ENCODE data around the gene SNN. TPM values are rescaled to one million over a fixed set of nuclear protein-coding genes. Genes with fewer than 3 reads are reported as not detected.

Gene SNN
- total RNA-seq, 1 donor from 2014 or later: 4.4 TPM

DNA sequence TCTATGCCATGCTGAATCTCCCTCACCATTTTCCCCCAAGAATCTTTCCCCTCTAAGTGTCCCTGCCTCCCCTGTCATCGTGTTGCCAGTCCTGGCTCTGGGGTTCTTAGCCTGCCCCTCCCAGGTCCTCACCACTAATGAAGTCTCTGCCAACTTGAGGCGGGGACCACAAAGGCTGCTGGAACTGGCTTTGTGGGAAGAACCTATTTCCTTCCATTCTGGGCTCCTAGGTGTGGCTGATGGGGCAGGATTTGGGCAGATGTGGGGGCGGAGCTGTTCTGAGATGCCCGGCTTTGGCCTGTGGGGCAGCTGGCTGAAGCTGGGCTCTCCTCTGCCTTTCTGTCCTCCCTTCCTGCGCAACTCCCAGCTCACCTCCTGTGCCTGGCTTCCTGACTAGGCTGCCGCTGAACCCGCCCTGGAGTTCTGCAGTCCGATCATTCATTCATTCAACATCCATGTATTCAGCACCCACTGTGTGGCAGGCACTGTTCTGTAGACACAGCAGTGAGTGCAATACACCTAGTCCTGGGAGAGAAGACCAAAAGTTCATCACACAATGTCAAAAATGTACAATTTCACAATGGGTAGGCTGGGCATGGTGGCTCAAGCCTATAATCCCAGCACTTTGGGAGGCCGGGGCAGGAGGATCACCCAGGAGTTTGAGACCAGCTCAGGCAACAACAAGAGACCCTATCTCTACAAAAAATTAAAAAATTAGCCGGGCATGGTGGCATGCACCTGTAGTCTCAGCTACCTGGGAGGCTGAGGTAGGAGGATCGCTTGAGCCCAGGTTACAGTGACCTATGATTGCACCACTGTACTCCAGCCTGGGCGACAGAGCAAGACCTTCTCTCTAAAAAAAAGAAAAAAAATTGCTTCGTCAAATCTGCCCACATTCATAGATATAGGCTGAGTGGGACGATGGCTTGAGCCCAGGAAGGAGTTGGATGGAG, 1.9 kb upstream of the SNN start:
- ATAC-seq: no peak
- no peak for DNase-seq (ENCODE audit: low spot score)

GRCh38 chr16:11667221-11667823, 933 bp upstream of the SNN start:
- DNase-seq (ENCODE audit: low spot score): no peak
- no peak for ATAC-seq

DNA sequence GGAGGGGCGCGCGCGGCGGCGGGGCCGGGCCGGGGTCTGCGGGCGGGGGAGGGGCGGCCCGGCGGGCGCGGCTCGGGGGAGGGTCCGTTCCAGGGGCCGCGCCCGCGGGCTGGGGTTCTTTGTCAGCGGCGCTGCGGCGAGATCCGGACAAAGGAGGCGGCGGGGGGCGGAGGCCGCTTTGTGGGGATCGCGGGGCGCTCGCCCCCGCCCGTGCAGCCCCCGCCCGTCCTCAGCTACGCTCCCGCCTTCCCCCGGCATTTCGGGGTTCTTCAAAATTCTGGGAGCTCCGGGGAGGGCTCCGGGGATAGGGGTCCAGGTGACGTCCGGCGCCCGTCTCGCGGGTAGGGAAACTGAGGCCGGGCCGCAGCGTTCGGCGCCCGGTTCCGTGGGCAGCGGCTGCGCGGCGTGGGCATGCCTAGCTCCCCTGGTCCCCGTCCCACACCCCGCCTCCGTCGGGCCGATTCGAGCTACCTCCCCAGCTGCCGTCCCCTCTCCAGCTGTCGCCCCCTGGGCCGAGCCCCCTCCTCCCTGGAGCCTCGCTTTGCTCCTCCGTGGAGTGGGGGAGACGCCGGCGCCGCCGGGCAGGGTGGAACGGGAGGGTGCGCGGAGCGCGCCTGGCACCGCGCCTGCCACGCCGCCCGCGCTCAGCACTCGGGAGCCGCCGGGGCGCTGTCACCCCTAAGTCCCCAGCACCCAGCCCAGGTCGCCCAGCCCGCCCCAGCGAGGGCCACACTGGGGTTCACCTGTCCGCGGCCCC, 546 bp downstream of the SNN start:
- DNase-seq (ENCODE audit: low spot score) (no peak), ATAC-seq (no peak)

DNA sequence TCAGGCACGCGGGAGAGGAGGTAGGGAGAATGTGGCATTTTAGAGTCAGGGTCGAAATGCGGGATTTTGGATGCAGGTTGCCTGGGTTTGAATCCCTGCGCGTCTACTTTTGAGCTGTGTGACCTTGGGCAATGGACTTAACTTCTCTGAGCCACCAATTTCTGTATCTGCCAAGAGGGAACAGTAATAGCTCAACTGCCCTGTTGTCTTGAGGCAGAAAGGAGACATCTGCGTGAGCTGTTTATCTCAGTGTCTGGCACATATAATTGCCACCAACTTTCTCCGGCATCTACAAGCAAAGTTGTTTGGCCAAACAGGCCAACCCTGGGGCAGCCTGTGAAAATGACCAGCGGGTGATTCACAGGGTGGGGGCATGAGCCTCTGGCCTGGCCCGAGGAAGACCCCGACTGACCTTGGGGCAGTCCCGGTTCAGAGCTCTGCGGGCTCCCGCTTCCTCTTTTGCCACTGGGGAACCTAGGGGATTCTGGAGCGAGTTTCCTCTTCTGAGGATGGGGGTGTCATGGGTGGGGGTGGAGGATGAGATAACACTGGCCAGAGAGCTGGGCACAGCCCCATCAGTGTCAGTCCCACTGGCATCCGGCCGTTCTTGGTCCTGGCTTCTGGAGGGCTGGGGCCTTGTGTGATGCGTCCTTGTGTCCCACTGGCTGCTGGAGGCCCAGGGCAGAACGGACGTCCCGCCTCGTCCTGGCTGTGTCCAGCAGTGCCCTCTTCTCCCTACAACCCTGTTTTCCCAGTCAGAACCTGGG, 1.3 kb downstream of the SNN start:
- ATAC-seq: peak; percentile 7
- DNase-seq (ENCODE audit: low spot score): no peak

DNA sequence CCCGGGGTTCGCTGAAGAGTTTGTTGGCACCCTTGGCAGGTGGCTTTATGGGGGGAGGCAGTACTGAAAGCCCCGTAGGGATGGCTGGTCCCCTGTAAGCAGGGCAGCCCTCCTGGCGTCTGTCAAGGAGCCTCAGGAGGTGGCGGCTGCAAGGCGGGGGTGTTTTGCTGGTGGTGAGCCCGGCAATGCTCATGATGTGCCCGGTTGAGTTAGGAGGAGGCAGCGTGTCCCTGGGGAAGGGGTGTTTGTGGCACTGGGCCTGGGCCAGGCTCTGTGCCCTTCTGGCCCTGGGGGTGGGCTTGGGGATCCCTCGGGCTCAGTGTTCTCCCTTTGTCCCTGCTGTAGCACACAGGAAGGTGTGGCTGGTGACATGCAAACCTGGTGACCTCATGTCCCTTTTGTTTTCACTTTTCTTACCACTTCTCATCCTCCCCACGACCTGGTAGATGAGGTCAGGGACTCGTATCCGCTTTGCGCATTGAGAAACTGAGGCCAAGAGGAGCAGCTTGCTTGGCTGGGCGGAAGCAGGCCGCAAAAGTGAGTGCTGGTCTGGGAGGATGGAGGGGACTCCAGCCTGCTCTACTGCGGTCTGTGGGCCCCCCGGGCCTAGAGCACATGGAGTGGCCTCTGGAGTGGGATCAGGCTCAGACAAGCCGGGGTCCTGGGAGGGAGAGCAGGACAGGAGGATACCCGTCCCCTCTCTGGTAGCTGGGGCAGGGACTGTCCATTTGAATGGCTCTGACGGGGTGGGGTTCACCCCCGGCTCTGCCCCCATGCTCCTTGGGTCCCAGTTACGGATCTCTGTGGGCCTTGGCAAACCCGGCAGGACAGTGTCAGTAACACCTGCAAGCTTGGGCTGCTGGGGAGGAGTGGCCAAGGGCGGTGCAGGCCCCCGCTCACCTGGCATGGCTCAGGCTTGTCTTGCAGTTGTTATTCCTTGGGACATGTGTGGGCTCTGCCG, 2.2 kb downstream of the SNN start:
- no peak for DNase-seq (ENCODE audit: low spot score)
- ATAC-seq: no peak

- DNase-seq (ENCODE audit: low spot score): no peak
- ATAC-seq: no peak
Measured at GRCh38 chr16:11671271-11671670, 3.0 kb downstream of the SNN start.

GRCh38 chr16:11671676-11672075, 3.4 kb downstream of the SNN start:
- ATAC-seq: no peak
- no peak for DNase-seq (ENCODE audit: low spot score)

- DNase-seq (ENCODE audit: low spot score) (no peak), ATAC-seq (no peak)
Measured at GRCh38 chr16:11672206-11673090, 4.2 kb downstream of the SNN start.

GRCh38 chr16:11673091-11674000, 5.1 kb downstream of the SNN start:
- DNase-seq (ENCODE audit: low spot score) (no peak), ATAC-seq (no peak)

GRCh38 chr16:11674001-11674817, 6.0 kb downstream of the SNN start:
- ATAC-seq: no peak

GRCh38 chr16:11674818-11675560, 6.7 kb downstream of the SNN start:
- DNase-seq (ENCODE audit: low spot score) (no peak), ATAC-seq (no peak)

More at GRCh38 chr16:11674001-11674817, 6.0 kb downstream of the SNN start:
- DNase-seq (ENCODE audit: low spot score): no peak

GRCh38 chr16:11675561-11676511, 7.6 kb downstream of the SNN start:
- ATAC-seq (peak; percentile 88), DNase-seq (ENCODE audit: low spot score) (peak; percentile 79)

DNA sequence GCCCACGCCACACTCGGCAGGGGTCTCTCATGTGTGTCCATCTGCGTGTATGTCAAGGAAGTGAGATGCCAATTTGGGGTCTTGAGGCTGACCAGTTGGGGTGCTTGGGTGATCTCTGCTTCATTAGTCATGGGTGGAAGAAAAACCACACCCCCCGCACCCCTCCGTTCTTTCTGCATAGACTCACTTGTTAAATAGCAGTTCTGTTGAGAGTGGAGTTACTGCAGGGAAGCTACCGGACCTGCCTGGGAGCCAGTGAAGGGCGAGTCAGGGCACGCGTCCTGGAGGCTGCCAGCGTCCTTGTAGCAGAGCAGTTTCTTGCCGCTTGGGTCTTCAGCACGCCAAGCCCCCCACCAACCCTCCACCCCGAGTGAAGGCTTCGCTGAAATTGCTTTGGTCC, 8.5 kb downstream of the SNN start:
- DNase-seq (ENCODE audit: low spot score) (no peak), ATAC-seq (no peak)

GRCh38 chr16:11677451-11677951, 9.2 kb downstream of the SNN start:
- DNase-seq (ENCODE audit: low spot score): no peak
- no peak for ATAC-seq
